HG02678 (cell line): ENCODE results near the gene SEMA3B.
A peak's percentile ranks its signal among the peaks of the same experiment; 100 is the strongest.
"Not testable (repeated sequence)": the region's sequence is repeated elsewhere in the genome, so short reads cannot be mapped to it uniquely, and the experiment has no call there.

ENCODE experiments used
- ATAC-seq: cut with Tn5 transposase; IDR thresholded peaks from one replicate; pipeline ENCODE4 v1.9.1; 2021; ENCODE audit warnings: mild to moderate bottlenecking, moderate library complexity; ENCODE audit not compliant: unreplicated experiment

The SEMA3B gene

GRCh38 chr3:50258029-50258680, 10.8 kb upstream of the SEMA3B start:
- ATAC-seq, result no peak

GRCh38 chr3:50258979-50259378, 10.0 kb upstream of the SEMA3B start:
- no peak for ATAC-seq

DNA sequence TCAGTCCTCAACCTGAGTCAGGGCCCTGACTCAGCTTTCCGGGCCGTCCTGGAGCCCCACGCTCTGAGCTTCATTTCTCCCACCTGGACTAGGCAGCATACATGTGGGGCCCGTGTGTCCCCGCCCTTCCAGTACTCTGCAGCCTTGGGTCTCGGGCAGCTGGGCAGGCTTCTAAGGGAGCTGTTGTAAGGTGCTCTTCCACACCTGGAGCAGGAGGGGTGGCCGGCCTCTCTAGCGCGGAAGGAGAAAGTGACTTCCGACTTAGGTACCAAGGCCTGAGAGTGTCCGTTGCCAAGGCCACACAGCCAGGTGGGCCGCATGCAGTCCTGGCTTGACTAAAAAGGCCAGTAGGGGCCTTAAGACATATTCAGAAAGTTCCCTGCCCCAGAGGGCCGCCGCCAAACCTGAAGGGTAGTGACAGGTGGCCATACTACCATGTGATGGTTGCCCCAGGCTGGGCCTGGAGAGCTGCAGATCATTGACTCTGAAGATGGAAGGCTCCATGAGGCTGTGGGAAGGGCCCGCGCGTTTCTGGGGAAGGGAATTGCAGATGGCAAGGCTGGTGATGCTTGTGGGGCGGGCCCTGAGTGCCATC, 9.4 kb upstream of the SEMA3B start:
- peak; percentile 15 for ATAC-seq

- peak; percentile 90 for ATAC-seq
Measured at GRCh38 chr3:50260027-50260941, 8.7 kb upstream of the SEMA3B start.

- no peak for ATAC-seq
Measured at GRCh38 chr3:50260942-50261441, 8.0 kb upstream of the SEMA3B start.

- no peak for ATAC-seq
Measured at GRCh38 chr3:50261505-50261904, 7.4 kb upstream of the SEMA3B start.

- not testable (repeated sequence) for ATAC-seq
Measured at GRCh38 chr3:50262200-50262599, 6.7 kb upstream of the SEMA3B start.

DNA sequence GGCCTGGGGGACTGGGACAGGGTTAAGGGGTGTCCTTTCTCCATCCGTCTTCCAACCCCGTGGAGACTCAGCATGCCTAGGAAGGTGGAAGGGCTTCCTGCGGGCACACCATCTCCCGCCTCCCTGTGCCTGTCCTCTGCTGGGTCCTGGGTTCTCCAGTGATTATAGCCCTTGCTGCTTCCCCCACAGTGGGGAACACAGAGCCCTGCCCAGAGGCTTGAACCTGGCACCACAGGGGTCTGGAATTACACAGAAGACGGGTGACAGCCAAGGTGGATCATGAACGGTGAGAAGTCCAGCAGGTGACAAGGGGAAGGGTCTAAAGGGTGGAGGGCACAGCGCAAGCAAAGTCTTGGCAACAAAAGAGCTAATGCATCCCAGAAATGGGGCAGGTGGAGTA, 6.2 kb upstream of the SEMA3B start:
- no peak for ATAC-seq

GRCh38 chr3:50263478-50264382, 5.2 kb upstream of the SEMA3B start:
- ATAC-seq, result no peak

- no peak for ATAC-seq
Measured at GRCh38 chr3:50264383-50264963, 4.5 kb upstream of the SEMA3B start.

GRCh38 chr3:50264964-50265485, 3.9 kb upstream of the SEMA3B start:
- ATAC-seq, result no peak

DNA sequence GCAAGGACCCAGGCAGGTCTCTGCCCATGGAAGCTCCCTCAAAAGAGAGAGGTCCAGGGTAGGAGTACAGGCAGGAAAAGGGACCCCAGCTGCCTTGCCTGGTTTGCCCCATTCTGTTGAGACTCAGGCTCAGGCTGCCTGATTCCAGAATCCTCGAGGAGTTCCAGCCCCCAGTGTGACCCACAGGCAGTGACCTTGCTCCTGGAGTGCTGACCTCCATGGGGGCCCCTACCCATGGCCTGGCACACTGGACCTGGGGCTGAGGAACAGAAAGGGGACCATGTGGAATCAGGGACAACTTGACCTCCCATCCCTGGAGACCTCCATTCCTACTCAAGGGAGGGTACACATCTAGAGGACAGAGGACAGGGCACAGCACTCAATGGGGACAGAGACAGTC, 3.4 kb upstream of the SEMA3B start:
- no peak for ATAC-seq

DNA sequence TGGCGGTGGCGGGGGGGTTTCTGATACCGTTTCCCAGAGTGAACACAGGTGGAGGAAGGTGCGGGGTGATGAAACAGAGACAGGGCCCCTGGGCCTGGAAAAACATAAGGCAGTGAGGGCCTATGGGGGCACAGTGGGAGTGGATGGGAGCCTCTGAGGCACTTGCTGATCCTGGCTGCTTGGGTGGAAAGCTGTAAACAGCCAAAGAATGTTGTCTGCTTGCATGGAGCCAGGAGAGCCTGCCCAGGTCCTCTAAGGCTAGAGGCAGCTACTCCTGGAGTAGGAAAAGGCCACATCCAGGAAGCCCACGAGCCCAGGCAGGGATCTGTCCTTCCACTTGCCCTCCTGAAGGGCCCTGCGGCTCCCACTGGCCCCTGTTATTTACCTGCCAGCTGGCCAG, 2.9 kb upstream of the SEMA3B start:
- ATAC-seq, result no peak

- ATAC-seq, result no peak
Measured at GRCh38 chr3:50266836-50267235, 2.1 kb upstream of the SEMA3B start.

DNA sequence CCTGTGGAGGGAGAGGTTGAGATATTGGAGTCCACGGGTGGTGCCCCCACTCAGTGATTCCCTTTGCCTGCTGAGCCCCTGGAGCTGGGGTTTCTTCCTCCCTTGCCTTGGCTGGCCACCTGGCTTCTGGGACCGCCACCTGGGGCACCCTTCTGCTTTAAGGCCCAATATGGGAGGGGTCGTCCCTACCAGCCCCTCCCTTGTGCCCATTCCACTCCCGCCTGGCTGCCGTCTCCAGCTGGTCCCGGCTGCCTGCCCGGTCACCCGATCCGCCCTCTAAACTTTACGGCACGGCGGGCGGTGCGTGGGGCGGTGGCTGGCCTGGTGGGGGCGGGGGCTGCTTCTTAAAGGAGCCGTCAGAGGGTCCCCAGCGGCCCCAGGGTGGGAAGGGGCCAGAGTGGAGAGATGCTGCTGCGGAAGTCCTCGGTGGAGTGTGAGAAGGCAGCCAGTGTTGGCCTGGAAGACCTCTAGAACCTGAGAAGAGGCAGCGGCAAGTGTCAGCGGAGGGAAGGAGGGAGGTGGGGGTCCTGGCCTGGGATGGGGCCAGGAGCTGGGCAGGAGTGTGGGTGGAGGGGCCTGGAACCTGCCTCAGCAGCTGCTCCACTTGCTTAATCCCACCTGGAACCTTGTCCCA, 1.6 kb upstream of the SEMA3B start:
- no peak for ATAC-seq

GRCh38 chr3:50268276-50268675, 671 bp upstream of the SEMA3B start:
- ATAC-seq, result no peak

GRCh38 chr3:50269460-50269859, 513 bp downstream of the SEMA3B start:
- ATAC-seq, result no peak

- no peak for ATAC-seq
Measured at GRCh38 chr3:50269977-50270413, 1.0 kb downstream of the SEMA3B start.

GRCh38 chr3:50270422-50271224, 1.7 kb downstream of the SEMA3B start:
- ATAC-seq, result no peak
